ENCODE measurements around the gene FAM83C.
"Not testable (repeated sequence)": the region's sequence is repeated elsewhere in the genome, so short reads cannot be mapped to it uniquely, and the experiment has no call there.

Gene FAM83C

DNA sequence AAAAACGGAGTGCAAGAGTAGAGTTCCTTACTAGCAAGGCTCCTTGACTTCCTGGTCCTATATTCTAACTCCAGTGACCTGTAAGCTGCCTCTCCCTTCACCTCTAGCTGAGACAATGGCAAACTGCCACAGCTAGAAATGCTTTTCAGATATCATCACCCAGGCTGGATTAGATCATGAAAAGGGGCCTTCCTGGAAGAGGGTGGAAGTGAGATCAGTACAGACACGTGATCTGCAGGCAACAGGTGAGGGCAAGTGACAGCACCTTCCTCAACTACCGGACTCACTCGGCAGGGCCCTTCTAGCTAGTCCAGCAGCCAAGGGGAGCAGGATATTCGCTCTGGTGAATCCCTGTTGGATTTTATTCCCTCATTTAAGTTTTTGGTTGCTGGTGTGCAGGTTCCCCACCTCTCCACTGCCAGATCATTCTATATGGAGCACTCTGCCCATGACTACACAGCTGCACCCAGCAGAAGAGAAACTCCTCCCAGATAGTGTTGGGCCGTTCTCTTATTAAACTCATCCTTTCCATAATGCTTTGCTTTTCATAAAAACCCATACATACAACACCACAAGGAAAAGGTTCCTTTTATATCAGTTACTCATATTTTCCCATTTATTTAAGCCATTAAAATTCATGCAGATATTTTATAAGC, 26.4 kb upstream of the FAM83C start:
- DNase-seq (ENCODE audit: low read depth in 2 of 2, low spot score in 1 of 2), result no peak

- no peak for DNase-seq (ENCODE audit: low read depth in 2 of 2, low spot score in 1 of 2)
Measured at GRCh38 chr20:35317416-35318210, 25.4 kb upstream of the FAM83C start.

DNA sequence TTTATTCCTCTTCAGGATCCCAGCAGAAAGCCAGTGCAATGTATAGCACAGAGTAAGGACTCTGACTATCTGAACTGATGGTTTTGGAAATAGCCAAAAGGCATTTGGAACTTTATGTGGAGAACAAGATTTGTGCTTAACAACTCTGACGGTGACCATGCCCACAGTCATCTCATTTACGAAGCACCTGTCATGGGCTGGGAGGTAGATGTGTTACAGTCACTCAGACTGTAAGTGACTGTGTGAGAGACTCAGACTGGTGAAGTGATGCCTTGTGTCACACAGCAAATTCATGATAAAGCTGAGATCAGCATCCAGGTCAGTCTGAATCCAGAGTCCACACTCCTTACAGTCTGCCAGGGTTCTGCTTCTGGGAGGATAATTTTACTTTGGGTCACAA, 23.9 kb upstream of the FAM83C start:
- no peak for DNase-seq (ENCODE audit: low read depth in 2 of 2, low spot score in 1 of 2)

GRCh38 chr20:35315632-35316020, 23.4 kb upstream of the FAM83C start:
- DNase-seq (ENCODE audit: low read depth in 2 of 2, low spot score in 1 of 2), result not testable (repeated sequence)

- DNase-seq (ENCODE audit: low read depth in 2 of 2, low spot score in 1 of 2), result no peak
Measured at GRCh38 chr20:35314816-35315631, 22.8 kb upstream of the FAM83C start.

DNA sequence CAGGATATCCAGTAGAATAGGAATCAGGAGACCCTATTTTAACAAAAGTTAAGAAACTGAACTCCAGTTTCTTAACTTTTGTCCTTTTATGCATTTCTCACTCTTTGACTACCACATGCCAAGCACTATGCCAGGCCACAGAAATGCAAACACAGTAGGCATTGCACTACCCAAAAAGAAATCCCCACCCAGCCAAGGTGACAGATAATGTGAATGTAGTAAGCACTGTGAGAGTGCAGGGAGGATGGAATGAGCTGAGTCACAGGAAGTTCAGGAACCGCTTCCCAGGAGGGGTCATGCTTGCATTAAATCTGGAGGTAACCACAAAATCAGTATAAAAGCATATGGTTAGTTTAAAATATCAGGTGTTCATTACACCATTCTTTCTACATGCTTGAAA, 20.1 kb upstream of the FAM83C start:
- DNase-seq (ENCODE audit: low read depth in 2 of 2, low spot score in 1 of 2), result no peak

DNA sequence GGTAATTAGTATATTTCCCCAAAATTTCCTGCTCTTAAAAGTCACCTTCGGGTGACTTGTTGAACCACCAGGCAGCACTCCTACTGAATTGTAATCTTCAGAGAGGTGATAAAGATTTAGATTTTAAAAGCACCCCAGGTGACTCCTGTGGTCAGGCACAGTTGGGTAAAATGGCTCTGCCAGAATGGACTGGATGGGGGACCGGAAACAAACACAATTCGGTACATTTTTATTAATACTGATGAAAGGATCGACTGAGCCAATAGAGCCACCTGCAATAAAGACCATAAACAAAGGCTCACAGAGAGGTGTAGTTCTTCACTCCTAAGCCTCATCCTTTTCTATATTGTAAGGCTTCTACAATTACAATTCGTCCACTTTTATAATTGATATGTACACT, 19.6 kb upstream of the FAM83C start:
- DNase-seq (ENCODE audit: low read depth in 2 of 2, low spot score in 1 of 2), result no peak

- DNase-seq (ENCODE audit: low read depth in 2 of 2, low spot score in 1 of 2), result no peak
Measured at GRCh38 chr20:35311409-35311808, 19.2 kb upstream of the FAM83C start.

DNA sequence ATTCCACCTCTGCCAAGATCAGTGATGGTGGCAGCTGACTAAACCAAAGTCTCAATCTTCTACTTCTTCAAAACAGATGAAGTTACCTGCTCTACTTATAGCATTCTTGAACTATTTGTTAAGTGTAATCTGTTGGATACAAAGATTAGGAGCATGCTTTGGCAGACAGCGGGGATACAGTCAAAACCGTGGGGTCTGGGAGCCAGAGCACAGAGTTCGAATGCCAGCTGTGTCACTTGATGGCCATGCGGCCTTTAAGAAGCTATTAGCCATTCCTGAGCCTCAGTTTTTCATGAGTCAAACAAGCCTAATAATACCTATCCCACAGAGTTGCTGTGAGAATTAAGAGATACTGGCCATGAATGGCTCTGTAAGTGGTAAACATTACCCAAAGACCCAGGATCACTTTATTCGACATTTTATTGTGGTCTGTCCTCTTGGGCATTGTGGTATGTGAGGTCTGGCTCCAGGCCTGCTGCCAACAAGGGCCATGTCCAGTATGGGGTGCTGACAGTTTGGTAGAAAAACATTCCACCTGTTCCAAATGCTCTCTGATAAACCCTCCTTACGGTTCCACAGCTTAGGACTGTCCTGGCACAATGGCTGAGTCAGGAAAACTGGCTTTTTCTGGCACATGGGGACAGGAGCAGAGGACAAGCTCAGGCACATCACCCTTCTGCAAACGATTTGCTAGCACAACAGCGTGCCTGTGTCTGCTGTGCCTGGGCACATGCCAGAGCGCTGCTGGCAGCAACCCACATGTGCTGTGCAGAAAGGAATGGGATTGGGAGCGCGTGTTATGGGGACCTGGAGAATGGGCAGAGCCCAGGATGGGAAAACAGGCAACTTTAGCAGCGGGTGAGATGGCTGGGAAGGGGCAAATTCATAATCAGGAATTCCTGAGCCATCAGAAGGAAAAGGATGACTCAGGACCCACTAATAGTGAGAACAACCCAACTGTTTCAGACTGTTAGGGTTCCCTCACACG, 15.7 kb upstream of the FAM83C start:
- no peak for DNase-seq (ENCODE audit: low read depth in 2 of 2, low spot score in 1 of 2)

DNA sequence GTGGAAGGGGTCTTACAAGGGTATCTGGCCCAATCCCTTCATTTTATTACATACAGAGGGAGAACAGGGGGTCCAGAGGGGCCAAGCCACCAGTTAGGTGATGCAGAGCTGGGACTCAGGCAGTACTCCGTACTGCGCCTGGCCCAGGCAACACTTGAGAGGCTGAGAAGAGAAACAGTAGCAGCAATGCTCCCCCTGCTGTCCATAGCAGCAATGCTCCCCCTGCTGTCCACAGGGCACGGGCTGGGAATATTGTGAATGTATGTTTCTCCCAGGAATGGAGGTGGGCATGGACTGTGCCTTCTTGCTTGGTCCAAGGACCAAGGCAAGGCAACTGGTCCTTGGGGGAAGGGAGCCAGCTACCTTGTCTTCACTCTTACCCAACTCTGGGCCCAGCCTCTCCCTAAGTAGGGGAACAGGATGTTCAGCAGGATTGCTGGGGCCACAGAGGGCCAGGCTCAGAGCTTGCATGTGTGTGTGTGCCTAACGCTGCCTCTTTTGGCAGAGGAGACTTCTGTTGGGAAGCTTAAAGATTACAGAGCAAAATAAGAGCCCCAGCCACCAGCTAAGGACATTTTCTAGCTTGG, 14.8 kb upstream of the FAM83C start:
- DNase-seq (ENCODE audit: low read depth in 2 of 2, low spot score in 1 of 2), result no peak

DNA sequence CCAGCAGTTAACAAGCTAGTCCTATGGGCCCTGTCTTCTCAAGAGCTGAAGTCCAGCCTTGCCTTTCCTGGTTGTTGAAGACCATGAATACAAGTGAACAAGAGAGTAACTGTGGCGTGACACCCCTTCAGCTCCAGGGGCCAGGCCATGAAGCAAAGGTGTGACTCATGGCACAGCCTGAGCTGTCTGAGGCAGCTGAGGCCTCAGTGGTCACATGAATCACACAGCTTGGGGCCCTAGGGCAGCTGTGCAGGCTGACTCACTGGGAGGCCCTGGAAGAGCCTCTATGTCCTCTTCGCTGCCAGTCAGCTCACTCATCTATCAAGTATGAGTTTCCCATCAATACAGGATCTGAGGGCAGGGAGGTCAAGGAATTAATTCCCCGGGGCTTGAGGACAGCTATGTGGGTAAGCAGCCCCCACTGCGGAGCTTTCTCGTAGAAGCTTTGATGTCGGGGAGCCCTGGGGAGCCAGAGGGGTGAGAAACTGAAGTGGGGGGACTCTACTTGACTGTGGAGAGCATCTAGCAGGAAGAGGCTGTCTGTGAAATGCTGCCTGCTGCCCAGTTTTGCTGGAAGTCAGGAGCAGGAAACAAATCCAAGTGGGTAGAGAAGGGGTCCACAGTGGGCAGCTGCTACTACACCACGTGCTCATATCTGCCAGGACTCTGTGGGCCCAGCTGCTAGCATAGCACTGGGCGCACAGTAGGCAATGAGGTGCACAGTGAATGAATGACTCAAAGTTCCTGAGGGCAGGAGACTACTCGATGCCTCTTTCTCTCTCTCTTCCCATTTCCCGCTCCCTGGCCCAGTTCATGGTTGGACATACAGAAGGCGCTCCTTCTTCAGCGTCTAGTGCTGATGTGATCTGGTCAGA, 13.7 kb upstream of the FAM83C start:
- DNase-seq (ENCODE audit: low read depth in 2 of 2, low spot score in 1 of 2), result peak in 1 of 2 donors; percentile 34

DNA sequence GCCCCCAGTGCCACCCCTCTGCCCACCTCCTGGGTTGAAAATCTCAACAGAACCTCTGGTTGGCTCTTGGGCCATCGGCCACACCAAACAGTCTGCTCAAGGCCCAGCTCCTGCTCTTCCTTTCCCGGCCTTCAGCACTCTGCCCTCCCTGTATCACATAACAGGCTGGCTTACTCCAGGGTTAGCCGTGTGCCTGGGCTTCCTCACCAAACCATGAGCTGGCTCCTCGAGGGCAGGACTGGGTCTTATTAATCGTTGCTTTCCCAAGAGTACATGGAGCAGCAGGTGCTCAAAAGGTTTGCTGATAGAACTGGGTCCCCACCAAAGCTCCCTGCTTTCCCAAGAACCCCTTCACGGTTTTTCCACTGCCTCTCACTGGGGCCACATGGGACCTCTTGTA, 12.7 kb upstream of the FAM83C start:
- DNase-seq (ENCODE audit: low read depth in 2 of 2, low spot score in 1 of 2), result no peak

DNA sequence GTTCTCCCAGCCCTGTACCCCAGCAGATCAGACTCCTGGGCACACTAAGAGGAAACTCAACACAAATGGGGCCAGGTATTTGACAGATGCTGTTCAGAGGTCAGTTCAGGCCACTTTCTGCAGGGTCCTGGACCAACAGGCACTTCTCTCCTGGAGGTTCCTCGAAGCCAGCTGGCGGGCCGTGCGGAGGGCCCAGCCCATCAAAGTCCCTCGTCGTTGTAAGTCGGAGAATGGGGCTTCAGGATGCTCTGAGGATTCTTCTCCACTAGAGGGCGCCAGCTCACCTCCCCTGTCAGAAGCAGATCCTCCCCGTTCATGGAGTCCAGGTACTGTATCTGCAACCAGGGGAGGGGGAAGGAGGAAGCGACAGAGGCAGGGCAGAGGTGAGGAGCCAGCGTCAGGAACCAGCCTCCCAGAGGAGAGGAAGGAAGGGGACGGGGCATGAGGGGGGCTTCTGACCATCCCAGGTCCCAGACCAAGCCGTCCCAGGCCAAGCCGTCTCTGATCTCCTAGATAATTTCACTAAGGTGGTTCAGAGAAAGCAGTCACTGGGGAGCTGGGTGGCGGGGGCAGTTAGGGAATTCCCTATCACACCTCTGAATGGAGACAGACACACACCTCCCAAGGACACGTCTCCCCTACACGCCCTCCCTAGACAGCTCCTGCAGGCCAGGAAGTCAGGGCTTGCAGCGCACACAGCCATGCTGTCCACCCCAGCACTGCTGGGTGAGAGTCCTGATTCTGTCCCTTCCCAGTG, 11.7 kb upstream of the FAM83C start:
- peak; percentile 64 to 67 for DNase-seq (ENCODE audit: low read depth in 2 of 2, low spot score in 1 of 2)

- DNase-seq (ENCODE audit: low read depth in 2 of 2, low spot score in 1 of 2), result no peak
Measured at GRCh38 chr20:35303382-35303734, 11.1 kb upstream of the FAM83C start.

DNA sequence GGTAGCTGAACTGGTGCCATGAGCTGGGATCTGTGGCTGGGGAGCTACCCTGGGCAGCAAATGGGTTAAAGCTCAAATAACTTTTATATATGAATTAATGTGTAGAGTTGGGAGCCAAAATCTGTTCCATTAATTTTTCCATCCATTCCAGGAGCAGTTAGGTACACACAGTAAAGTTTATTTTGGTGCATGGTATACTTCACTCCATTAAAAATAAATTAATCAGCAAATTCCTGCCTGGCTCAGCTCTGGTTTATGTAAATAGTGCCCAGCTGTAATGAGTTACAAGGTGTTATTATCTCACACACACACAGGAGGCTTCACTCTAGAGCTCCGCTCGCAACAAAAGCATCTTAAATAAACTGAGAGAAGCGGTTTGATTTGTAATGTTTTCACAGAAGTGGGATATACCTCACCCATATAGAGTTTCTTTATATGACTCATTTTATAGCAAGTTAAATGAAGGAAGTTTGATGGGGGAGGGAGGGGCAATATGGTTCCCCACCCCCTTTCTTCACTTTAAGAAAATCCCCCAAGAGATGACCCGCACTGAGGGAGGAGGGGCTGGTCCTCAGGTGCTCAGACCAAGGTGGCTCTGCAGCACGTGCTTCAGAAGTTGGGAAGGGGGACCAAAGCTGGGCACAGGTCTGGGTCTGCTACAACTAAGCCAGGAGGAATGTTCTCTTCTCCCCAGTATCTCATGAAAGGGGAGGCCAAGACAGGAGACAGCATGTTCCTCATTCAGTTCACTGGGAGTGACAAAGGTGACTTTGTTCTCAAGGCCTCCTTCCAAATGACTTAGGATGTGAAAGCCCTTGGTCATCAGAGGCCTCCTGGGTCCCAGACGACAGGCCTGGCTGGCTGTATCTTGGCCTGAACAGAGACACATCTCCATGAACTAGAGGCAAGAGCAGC, 10.5 kb upstream of the FAM83C start:
- DNase-seq (ENCODE audit: low read depth in 2 of 2, low spot score in 1 of 2), result no peak

DNA sequence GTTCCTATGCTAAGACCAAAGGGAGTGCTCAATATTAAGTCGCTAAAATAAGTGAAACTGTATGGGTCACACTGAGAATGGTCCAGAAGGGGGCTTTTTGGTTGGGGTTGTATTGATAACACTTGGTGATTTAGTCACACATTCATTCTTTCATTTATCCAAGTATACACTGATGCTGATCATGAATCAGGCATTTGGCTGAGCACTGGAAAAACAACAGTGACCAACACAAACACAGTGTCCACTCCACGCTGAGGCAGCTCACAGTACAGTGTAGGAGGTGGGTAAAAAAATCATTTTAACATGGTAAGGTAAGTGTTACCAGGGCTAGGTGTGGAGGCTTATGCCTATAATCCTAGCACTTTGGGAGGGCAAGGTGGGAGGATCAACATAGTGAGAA, 9.2 kb upstream of the FAM83C start:
- no peak for DNase-seq (ENCODE audit: low read depth in 2 of 2, low spot score in 1 of 2)

DNA sequence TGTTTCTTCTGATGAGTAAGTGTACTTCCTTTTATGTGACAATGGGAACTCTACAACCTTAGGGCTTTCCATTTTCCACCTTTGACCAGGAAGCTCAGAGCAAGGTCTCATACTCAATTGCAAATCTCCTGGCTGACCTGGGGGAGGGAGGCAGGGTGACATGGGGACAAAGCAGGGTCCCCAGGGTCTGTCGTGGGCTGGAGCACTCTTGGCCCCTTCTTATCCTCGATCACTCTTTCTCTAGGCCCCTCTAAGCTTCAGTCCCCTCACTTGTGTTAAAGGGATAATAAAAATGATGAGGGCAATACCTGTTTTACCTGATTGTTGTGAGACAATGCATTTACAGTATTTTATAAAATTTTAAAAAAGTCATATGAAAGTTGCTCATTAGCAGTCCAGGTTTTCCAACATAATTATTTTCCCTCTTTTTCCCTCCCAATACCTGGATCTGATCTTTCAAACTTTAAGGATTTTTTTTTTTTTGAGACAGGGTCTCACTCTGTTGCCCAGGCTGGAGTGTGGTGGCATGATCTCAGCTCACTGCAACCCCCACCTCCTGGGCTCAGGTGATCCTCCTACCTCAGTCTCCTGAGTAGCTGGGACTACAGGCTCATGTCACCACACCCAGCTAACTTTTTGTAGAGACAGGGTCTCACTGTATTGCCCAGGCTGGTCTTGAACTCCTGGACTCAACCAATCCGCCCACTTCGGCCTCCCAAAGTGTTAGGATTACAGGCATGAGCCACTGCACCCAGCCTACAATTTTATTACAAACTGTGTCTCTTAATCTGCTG, 8.4 kb upstream of the FAM83C start:
- no peak for DNase-seq (ENCODE audit: low read depth in 2 of 2, low spot score in 1 of 2)
